DMS79 (cell line): ENCODE measurements around the gene LGALS3.

ENCODE experiments used
- DNase-seq: peaks from one replicate; lab custom pipeline; 2025; lab: John Stamatoyannopoulos, UW

Gene LGALS3

DNA sequence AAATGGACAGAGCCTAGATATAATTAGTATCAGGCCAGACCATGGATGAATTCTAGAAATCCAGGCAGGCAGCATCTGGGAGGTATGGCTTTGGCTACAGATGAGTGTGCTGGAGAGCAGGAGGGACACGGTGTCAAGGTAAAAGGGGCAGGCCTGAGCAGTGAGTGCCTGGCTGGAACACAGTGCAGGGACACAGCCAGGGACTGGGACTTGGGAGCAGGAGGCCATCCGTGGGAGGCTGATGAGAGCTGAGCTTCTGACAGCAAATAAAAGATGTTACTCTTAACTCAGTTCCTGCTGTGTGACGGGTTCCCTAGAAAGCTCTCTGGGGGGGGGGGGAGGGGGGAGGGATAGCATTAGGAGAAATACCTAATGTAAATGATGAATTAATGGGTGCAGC lies 13.6 kb upstream of the LGALS3 start:
- no peak for DNase-seq

GRCh38 chr14:55115861-55116245 lies 13.2 kb upstream of the LGALS3 start:
- DNase-seq = no peak

- DNase-seq = no peak
Observed at GRCh38 chr14:55116246-55117030, 12.6 kb upstream of the LGALS3 start.

DNA sequence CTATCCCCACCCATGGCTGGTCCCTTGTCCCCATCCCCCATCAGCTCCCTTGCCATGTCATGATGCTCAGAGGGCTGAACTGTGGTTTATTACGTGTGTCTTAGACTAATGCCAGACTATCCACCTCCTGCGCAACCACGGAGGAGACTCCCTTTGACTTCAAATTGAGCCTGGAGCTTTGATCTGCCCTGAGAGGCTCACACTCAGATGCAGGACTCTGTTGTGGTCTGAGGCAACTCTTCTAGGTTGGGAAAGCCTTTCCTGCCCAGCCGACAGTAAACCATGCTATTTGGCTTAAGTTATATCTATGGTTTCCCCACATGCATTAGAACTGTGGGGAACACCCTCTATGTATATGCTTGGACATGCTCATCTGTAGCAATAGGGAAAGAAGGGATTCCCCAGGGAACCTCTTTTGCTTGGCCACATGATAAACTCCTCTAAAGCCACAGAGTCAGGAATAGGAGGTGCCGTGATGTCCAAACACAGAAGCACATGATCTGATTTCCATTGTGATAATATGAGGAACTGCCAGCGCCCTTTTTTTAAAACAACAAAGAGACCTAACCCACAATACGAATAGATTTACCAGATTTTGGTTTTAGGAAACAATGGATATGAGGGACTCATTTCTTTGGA lies 11.1 kb upstream of the LGALS3 start:
- no peak for DNase-seq

GRCh38 chr14:55118761-55119160 lies 10.3 kb upstream of the LGALS3 start:
- DNase-seq = no peak

GRCh38 chr14:55120571-55121495 lies 8.2 kb upstream of the LGALS3 start:
- DNase-seq = no peak

- no peak for DNase-seq
Observed at GRCh38 chr14:55121628-55122439, 7.2 kb upstream of the LGALS3 start.

DNA sequence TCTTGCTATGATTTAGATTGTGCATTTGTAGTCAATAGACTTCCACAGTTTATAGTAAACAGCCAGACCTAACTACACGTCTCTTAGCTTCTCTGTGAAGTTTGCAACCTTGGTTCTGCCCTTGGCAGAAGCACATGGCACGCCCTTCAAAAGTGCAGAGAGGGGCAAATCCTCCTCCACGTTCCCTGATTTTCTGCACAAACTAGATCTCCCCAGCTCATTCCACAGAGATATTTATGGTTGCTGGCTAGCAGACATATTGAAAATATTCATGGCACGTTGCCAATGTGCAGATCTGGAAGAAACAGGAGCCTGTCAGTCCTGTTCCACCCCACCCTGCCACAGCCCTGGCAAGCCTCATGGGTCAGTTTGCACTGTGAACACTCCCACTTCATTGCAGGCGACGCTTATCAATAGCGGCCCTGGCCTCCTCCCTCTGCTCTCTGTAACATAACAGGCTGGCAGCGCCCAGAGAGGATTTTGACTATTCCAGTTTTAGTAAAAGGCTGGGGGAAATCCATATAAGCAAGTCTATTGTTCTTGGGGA lies 6.5 kb upstream of the LGALS3 start:
- DNase-seq = no peak

- no peak for DNase-seq
Observed at GRCh38 chr14:55123101-55123500, 6.0 kb upstream of the LGALS3 start.

- no peak for DNase-seq
Observed at GRCh38 chr14:55123852-55124639, 5.0 kb upstream of the LGALS3 start.

- no peak for DNase-seq
Observed at GRCh38 chr14:55124774-55125386, 4.2 kb upstream of the LGALS3 start.

GRCh38 chr14:55125403-55125802 lies 3.6 kb upstream of the LGALS3 start:
- DNase-seq = no peak

GRCh38 chr14:55126034-55126433 lies 3.0 kb upstream of the LGALS3 start:
- DNase-seq = no peak

DNA sequence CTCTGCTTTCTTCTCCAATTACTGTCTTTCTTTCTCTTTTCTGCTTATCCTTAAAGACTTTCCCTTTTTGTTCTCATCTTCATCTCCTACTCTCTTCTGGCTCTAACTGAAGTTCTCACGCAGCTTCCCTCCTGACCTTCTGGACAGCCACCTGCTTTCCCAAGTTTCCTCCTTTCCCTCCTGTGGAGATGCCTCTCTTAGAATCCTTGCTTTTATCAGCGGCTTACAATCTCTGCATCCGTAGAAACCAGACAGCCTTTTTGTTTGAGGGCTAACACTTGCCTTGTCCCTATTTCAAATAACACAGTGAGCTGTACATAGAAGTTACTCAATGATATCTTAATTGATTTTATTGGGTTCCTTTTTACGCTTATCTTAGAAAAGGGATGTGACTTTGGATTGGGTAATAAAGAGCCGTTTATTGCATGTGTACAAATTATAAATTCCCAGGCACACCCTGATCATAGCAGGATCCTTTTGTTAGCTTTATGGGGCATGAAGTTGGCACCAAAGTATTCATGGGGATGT lies 2.1 kb upstream of the LGALS3 start:
- DNase-seq = no peak

DNA sequence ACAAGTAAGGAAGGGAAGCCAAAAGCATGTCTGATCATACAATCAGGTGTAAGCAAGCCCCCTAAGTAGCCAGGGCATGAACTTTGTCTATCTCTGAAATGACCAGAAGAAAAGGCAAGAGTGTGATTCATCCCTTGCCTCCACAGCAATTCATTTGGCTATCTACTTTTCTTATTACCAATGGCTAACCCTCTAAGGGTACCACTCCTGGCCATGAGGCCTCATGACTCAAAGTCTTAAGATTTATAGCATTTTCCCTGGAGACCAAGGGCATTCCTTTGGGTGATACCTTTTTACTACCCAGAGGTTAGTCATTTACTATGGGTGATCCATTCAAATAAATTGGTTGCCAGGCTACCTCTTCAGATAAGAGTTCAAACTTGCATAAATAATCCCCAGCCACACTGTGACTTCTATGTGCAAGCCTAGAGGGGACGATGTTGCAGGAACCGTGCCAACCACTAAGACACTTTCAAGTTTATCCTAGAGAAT lies 1.5 kb upstream of the LGALS3 start:
- DNase-seq = no peak

- DNase-seq = no peak
Observed at GRCh38 chr14:55128386-55129085, 516 bp upstream of the LGALS3 start.

DNA sequence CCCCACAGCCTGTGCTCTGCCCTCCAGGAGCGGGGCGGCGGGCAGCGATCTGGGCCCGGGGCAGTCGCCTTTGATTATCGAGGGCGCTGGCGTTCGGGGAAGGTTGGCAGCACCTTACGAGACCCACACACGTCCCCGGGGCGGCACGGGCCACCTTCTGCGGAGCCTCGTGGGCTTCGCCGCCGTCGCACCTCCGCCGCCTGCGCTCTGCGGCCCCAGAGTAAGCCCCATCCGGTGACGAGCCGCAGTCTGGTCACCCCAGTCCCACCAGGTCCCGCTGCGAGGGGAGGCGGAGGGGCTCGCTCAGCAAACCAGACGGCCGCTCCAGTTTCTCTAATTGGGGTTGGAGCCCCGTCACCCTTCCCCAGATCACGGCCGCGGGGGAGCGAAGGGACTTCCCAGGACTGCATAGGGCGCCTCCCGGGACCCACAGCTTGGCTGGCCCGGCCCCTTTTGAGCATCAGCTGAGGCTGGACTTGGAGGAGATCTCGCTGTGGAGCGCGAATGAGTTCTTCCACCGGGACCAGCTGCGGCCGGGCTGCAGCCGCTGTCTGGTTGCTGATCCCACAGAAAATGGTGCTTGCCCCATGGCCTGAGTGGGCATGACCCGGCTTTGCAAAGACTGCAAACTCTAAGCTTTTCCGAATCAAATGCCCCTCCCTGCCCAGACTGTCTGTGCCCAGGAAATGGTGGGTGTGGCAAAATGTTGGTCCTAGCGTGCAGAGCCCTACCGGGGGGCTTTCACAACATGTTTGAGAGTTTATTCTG lies 560 bp downstream of the LGALS3 start:
- DNase-seq = no peak

- DNase-seq = no peak
Observed at GRCh38 chr14:55130196-55130550, 1.1 kb downstream of the LGALS3 start.
